ENCODE measurements around the gene CNOT1.
A peak's percentile ranks its signal among the peaks of the same experiment; 100 is the strongest.
"Not testable (repeated sequence)": the region's sequence is repeated elsewhere in the genome, so short reads cannot be mapped to it uniquely, and the experiment has no call there.

CNOT1 gene

DNA sequence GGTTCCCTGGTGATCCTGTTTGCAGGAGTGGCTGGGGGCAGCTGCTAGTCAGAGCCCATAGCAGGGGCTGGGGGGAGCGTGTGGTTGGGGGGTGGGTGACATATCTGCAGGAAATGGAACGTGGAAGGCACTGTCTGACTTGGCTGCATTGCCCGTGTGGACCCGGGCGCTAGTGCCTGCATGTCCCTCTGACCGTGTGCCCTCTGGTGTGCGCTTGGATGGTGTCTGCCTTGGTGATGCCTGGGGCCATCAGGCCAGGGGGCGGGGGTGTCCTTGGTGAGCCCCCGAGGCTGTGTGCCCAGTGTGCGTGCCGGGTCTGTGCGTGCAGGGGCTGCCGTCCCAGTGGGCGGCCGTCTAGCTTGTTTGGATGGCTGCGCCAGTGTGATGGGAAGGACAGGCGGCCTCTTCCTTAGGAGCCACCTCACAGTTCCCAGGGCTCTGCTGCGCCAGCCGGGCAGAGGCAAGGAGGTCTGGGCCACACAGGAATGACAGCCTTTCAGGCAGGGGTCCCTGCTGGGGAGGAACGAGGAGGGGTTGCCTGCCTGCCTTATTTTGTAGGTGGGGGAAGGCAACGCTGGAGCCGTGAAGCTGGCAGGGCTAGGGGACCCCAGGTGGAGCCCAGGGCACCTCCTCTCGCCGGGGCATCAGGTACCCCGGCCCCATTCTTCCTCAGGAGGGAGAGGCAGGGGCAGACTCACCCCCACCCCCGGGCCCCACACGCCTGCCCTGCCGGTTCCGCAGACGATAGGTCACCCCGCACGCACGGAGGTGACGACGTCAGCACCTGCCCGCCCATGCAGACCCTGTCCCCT lies 129.0 kb downstream of the CNOT1 start:
- DNase-seq = peak in 2 of 3 experiments; percentile 77 to 81

DNA sequence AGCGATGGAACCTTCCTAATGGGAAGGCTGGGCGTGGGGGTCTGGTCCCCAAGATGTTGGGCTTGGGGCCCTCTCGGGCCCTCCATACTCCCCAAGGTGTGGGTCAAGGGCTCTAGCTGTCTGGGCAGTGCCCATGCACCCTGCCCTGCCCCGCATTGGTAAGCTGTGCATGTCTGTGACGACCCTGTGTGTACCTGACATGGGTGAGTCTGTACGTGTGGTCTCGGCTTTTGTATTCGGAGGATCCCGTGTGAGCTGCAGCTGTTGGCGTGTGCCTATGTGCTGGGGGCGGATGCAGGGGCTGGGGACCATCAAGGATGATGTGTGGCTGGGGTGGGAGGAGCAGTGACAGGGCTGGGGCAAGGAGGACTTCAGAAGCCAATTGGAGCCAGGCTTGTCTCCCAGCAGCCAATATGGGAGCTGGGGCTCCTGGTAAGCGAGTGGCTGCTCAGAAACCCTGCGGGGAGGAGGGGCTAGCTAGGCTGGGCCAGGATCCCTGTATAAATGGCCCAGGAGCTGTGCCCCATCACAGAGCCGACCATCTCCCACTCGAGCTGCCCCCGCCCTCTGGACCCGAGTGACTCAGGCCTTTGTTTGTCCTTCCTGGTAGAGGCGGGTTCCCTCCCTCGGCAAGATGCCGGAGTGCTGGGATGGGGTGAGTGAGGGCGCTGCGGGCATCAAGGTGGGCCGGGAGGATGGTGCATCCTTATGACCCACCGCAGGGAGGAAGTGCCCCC lies 129.8 kb downstream of the CNOT1 start, which contains the start of gene NDRG4:
Gene NDRG4, plus strand, starts transcription at position 529 of the 737 bp plus-strand sequence. Its CDS starts 106 bp downstream, at position 635.
- DNase-seq = peak; percentile 84 to 92 (median 86)

DNA sequence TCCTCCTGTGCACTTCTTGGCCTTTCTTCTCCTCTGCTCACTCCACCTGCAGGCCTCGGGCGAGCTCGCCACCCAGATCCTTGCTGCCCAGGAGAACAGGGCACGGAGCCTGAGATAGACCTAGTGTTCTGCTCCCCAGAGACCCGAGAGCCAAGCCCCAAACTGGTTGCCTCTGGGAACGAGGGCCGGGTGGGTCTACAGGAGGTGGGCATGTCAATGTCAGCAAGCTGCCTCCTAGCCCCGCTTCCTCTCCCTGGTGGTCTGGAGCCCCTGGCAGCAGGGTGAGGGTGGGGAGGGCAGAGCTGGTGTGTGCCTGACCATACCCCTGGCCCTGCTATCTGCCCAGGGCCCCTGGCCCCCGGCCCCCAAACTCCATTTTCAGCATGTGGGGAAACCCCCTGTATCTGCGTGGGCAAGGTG lies 130.5 kb downstream of the CNOT1 start:
- DNase-seq = no peak

DNA sequence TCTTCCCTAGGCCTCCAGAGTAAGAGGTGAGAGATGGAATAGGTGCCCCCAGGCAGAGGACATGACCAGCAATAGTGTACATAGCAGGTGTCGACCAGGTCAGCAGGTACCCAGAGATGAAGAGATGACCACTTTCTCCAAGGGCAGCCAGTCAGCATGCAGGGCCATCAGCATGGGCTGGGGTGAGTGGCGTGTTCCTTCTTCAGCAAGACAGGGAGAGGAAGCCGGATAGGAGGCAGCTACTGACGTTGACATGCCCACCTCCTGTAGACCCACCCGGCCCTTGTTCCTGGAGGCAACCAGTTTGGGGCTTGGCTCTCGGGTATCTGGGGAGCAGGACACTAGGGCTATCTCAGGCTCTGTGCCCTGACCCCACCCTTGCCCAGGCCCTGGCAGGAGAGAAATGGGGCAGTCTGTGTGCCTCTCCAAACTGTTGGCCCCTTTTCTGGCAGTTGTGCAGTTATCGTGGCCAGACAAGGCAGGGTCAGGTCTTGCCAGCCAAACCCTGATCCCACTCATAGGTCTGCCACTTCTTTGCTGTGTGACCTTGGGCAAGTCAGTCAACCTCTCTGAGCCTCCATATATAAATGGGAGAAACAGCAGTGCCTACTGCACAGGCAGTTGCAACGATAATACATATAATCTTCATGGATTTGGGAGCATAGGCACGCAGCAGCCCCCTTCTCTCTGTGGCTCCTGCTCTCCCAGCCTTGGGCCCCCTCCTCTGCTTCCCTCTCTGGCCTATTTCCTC lies 131.1 kb downstream of the CNOT1 start:
- DNase-seq = no peak

DNA sequence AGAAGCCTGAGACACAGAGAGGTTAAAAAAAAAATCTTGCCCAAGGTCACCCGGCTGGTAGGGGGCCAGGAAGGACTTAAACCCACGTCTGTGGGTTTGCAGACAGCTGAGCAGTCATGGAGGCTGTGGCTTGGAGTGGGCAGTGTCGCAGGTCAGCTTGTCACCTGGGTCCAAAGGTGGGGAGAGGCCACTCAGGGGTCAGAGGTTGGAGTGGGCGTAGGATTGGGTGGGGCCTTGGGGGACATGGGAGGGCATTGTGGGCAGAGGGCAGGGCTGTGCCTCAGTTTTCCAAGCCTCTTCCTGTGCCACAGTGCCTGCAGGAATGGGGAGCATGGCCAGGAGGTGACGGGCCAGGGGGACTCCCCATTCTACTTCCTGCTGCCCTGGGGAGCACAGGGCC lies 131.7 kb downstream of the CNOT1 start:
- DNase-seq = no peak

DNA sequence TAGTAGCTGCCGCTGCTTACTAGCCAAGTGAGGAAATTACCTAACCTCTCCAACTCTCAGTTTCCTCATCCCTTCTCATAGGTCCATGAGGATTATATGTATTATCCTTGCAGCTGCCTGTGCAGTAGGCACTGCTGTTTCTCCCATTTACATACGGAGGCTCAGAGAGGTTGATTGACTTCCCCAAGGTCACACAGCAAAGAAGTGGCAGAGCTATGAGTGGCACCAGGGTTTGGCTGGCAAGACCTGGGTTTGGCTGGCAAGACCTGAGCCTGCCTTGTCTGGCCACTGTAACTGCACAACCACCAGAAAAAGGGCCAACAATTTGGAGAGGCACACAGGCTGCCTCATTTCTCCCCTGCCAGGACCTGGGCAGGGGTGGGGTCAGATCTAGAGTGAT lies 132.2 kb downstream of the CNOT1 start:
- no peak for DNase-seq

DNA sequence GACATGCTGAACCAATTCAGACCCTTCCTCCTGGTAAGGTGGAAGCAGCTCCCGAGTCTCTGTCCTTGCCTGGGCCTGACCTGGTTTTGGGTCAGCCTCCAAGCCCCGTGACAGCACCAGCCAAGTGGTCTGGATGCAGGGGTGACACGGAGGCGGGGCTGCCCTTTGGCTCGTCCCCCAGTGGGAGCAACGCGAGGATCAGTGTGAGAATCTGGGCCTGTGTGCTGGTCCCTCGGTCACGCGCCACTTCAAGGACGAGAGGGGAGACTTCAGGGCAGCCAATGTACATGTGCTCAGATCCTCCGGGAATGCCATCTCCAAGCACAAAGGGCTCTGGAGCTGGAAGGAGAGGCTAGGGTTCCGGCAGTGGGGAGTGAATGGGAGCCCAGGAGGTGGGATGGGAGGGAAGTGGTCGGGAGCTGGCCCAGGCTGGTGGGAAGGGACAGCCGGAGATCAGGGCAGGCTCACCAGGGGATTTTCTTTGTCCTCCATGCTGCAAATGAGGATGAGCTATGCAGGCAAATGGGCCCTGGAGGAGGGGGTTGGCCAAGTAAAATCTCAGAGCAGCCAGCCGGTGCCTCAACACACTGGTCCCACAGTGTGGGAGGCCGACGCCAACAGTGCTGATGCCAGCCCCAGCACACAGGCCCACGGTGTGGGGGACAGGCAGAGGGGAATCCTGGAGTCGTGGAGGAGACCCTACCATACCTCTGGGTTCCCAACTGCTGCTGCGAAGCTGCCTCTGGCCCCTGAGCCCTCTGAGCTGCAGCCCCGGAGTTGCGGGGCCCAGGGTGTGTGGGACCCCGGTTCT lies 133.9 kb downstream of the CNOT1 start:
- peak in 2 of 3 experiments; percentile 57 to 85 for DNase-seq

DNA sequence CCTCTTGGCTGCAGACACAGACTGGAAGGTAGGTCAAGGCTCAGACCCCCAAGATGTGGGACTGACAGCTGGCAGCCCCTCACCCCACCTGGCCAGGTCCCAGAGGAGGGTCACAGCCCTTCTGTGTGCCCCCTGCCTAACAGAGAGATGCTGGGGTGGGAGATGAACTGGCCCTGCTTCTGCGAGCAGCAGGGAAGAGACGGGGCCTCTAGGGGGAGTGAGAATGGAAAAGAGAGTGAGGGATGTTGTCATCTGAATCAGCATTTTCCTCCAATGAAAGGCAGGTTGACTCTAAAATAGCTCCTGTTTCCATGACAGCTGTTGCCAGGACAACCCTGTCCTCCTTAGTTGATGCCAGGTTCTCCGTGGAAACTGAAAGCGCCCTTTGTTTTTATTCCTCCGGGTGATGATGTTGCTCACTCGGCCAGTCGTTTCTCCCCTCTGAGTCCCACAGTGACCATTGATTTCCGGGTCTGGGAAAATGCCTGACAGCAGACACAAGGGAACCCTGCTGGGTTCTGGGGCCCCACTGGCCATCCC lies 134.6 kb downstream of the CNOT1 start:
- DNase-seq = peak; percentile 80 to 99 (median 92)

DNA sequence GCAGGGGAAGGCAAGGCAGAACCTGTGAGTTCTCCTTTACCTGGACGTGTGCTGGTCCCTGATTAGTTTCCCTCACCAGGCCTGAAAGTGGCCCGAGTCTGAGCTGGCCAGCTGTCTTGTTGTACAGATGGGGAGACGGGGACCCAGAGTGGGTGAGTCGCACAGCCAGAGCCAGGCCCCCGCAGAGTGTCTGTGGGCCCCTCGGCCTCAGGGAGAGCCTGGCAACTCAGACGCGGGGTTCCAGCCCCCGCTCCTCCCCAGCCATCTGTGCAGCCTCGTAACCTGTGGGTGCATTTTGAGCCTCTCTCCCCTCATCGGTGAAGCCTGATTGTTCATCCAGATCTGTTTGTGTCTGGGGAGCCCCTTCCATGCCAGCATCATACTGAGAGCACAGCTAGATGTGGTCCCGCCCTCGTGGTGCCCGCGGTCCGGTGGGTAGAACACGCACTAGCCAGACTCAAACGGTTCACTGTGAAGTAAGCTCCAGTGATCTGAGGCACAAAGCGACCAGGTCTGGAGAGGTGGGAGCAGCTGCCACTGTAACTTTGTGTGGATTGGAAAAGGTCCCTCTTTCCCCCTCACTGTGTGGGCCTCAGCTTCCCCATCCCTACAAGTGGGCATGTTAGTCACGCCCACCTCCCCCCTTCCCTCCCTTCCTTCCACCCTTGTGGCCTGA lies 135.7 kb downstream of the CNOT1 start:
- no peak for DNase-seq

DNA sequence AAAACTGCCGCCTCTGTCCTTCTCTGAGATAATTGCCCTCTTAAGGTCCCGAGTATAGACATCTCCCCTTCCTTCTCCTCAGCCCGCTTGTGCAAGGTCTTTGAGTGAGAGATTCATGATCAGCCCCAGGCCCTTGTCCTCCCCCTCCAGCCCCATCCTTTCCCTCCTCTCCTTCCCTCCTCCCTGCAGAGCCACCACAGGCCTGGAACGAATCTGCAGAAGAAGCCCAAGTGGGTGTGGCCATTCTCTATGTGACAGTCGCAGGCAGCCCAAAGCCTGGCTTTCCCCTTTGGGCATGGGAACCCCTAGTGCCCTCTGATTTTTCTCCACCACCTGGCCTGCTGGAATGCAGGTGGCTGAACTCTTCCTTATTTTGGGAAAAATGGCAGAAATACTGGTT lies 136.9 kb downstream of the CNOT1 start:
- DNase-seq = peak in 1 of 3 experiments; percentile 9

DNA sequence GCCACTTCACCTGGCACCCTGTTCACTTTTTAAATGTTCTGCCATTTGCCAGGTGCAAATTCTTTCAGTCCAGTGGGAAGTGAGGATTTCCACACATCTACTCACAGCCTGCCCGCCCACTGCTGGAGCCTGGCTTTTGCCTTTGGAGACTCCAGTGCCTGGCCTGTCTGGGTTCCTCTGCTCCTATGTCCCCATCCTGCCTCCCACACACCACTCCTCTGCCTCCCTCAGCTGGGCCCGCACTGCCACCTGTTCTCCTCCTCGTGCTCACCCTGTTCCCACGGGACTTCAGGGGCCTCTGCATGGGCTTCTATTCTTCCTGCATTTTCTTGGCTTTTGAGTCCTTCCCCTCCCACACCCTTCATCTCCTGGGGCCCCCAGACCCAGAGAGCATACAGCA lies 137.6 kb downstream of the CNOT1 start:
- peak in 1 of 3 experiments; percentile 3 for DNase-seq

DNA sequence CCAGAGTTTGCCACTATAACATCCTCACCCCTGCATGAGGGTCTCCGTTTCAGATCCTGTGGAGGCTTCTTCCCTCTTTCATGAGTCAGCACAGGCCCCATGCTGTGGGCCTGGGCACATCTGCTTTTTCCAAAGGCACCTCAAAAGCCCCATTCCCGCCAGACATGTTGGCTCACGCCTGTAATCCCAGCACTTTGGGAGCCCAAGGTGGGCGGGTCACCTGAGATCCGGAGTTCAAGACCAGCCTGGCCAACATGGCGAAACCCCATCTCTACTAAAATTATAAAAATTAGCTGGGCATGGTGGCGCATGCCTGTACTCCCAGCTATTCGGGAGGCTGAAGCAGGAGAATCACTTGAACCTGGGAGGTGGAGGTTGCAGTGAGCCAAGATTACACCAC lies 139.1 kb downstream of the CNOT1 start:
- DNase-seq = not testable (repeated sequence)

DNA sequence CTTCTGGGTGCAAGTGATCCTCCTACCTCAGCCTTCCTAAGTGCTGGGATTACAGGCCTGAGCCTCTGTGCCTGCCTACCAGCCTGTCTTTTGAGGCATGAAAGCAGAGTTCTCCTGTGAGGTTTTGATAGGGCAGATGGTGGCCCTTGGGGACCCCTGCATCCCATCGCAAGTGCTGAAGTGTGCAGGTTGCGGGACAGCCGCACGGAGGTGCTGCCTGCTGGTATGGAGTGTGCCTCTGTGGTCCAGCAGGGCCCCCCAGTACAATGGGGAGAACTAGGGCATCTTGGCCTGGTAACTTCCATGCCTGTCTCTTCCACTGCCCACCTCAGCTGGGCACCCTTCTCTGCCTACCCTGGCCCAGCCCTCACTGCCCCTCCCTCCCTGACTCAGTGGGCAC lies 139.6 kb downstream of the CNOT1 start:
- DNase-seq = no peak

DNA sequence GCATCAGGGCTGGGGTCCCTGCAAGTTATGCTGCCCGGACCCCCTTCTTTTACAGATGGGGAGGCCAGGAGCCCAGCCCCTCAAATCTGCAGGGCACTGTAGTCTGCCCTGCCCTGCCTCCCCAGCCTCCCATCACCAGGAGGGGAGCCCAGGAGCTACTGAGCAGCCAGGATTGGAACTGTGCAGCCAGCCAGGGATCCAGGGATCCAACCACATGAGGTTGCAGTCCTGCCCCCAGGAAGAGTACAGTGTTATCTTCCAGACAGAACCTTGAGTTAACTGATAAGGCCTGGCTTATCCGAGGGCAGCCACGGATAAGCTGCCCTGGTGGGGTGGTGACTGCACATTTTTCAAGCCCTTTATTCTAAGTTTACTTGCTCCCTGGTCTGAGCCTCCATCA lies 141.1 kb downstream of the CNOT1 start:
- DNase-seq = no peak

DNA sequence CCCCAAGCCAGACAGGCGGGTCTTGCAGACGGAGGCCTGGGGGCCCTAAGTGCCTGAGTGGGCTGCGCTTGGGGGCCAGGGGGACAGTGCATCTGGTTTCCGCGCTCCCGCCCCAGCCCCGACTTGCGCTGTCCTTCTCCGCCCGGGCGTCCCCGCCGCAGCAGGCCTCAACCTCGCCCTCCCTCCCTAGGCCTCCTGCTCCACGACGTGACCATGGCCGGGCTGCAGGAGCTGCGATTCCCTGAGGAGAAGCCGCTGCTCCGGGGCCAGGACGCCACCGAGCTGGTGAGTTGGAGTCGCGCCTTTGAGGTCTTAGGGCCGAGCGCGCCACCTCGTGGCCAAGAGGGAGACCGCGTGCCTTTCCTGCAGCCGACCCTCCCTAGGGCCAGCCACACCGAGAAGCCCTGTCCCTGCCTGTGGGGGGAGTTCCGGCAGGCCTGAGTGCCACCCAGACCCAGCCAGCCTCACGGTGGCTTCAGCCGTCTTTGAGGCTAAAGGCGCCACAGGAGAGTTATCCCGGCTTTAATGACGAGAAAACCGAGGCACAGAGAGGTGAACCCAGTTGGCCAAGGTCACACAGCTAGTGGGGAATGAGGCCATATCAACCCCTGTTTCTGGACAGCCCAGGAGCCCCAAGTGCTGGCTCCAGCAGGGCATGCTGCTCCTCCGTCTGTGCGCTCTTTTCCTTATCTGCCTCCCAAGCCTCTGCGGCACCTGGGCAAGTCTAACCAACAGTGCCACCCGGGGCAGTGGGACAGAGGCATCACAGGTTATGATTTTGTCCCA lies 141.9 kb downstream of the CNOT1 start:
- peak; percentile 68 to 85 (median 73) for DNase-seq

DNA sequence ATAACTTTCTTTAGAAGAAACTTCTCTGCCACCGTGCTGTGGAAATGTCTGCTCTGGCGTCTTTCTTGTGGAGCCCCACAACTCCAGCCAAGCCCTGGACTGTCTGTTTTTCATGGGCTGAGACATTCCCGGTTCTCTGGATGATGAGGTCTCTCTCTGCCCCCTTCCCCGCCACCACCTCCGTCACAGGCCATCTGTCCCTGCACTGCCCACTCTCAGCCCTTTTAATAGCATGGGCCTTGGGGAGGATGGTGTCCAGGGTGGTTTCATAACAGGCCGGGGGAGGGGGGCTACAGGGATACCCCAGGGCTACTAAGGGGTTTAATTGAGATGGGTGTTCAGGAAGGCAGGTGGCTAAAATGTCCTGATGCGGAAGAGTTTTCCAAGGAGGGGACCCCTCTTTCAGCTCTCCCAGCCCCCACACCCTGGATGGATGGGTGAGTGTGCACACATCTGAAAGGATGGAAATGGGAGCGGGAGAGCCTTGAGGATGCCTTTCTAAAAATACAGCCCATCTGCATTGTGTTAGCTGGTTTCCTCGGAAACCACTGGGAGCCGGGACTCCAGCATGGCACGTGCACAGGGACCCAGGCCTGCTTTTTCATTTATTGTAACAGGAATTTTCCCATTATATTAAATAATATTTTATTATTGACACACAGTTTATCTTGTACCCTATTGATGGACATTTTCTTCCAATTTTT lies 144.3 kb downstream of the CNOT1 start:
- DNase-seq = peak in 1 of 3 experiments; percentile 1

DNA sequence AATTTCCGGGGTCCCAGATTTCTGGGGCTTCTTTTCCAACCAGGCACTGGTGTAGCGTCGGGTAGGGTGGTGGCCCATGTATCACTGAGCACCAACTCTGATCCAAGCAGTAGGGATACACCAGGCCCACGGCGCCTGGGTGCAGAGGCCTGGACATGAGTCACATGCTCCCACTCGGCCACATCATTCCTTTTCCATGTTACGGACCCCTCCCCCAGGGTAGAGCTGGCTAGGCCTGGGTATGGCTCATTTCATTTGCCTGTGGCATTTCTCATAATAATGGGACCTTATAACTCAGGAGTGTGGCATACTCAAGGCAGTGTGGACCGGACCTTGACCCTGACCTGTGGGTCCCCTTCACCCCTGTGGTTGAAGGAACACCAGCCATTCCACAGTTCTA lies 147.7 kb downstream of the CNOT1 start:
- DNase-seq = no peak

DNA sequence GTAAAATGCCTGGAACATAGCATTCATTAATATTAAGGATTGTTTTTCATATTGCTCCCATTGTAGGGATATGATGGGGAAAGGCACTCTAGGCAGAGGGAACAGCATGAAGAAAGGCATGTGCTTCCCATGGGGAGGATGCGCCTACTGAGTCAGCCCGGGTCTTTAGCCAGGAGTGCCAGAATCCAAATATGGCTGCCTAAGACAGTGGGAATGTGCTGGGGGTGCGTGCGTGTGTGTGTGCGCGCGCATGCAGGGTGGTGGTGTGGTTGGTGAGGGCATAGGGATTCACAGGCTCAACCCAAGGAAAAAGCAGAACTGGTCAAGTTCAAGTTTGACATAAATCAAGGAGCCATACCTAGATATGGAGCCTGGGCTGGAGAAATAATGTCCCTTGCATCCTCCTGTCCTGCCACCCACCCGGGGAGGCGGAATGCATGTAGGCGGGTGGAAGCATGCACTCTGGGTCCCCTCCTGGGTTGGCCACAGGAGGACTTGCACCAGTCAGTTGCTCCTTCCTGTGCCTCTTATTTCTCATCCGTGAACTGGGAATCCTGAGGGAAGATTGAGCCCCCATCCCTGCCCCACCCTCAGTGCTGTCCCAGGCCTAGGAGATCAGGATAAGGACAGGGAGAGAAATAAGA lies 148.3 kb downstream of the CNOT1 start:
- DNase-seq = no peak

DNA sequence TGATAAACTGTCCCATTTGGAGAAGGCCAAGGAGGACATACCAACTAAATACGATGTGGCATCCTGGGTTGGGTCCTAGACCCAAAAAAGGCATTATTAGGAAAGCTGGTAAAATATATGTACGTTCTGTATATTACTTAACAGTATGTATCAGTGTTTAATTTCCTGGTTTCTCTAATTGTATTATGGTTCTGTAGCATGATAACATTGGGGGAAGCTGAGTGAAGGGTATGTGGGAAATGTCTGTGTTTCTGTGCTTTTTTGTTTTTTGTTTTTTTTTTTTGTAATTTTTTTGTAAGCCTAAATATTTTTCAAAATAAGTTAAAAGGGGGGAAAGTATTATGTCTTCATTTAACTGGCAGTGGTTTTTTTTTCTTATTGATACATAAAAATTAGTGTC lies 151.2 kb downstream of the CNOT1 start:
- DNase-seq = no peak

Measured in NCI-H1417 (cell line).